Left lung (tissue), 14 donors: Measurements from ENCODE around the gene PIAS3. TPM values are rescaled to one million over a fixed set of nuclear protein-coding genes. Genes with fewer than 3 reads are reported as not detected.

Experiments
- ATAC-seq: fragments of 200-7000 bp; cut with Tn5 transposase; one replicate; pipeline ENCODE4 v1.9.1; 2020; ENCODE audit warnings: moderate library complexity
- DNase-seq, 4 donors: peaks; one replicate each; pipeline ENCODE4 v3.0.0-alpha.2; 2013 to 2020
- H3K27ac ChIP-seq, 2 donors: fragments of 200-600 bp; sonication (generic) in 1 of 2; one replicate each; pipeline versions ENCODE4 v1.5.0 to v1.8.0; 2020 to 2021
- H3K27me3 ChIP-seq, 2 donors: fragments of 200-600 bp; sonication (generic) in 1 of 2; one replicate each; pipeline versions ENCODE4 v1.5.0 to v1.8.0; 2020 to 2021
- H3K36me3 ChIP-seq, 2 donors: fragments of 200-600 bp; sonication (generic) in 1 of 2; one replicate each; pipeline versions ENCODE4 v1.5.0 to v1.8.0; 2020 to 2021
- H3K4me1 ChIP-seq, 2 donors: fragments of 200-600 bp; one replicate each; pipeline ENCODE4 v1.8.0; 2021
- H3K4me3 ChIP-seq, 2 donors: fragments of 200-600 bp; sonication (generic) in 1 of 2; one replicate each; pipeline versions ENCODE4 v1.5.0 to v1.8.0; 2020 to 2021; ENCODE audit warnings: mild to moderate bottlenecking in 1 of 2
- H3K9me3 ChIP-seq, 2 donors: fragments of 200-600 bp; sonication (generic) in 1 of 2; one replicate each; pipeline versions ENCODE4 v1.5.0 to v1.8.0; 2020 to 2021
- CTCF ChIP-seq, 2 donors: fragments of 200-600 bp; sonication (generic) in 1 of 2; IDR thresholded peaks; one replicate each; pipeline versions ENCODE4 v1.5.0 to v1.8.0; 2021; ENCODE audit warnings: antibody characterized with exemption in 2 of 2
- intact Hi-C, 2 donors: fragments of 100-400 bp; cut with DNase I; formaldehyde crosslinking; loops; one replicate each; pipeline versions ENCODE4 v1.11.2 to v1.14.2; 2022
- long read RNA-seq, 12 donors: library from polyadenylated mRNA in 2 of 12; unstranded in 2 of 12; transcript quantifications; one replicate each; pipeline ENCODE4 v2.0.0 and lab custom pipeline, GENCODE V29; 2019 to 2026
- polyA plus RNA-seq, 6 donors: library from polyadenylated mRNA; unstranded; fragments of 120-200 nt; gene quantifications; one replicate each; pipeline ENCODE4 v1.2.1, GENCODE V29; 2013; ENCODE audit not compliant: insufficient read length in 6 of 6
- total RNA-seq, 2 donors: library from RNA; stranded (reverse); fragmentation: NEBNext Ultra II Directional; extraction: Animal tissue kit (Norgen Biotek cat#: 25700); gene quantifications; one replicate each; pipeline ENCODE4 v1.2.1, GENCODE V29; 2021
- donor health status: DM: no; HTN: yes; CAD: no.
- donor health status: DM: no; HTN: no; CAD: no.

The PIAS3 gene
- 10 to 100 TPM; 35.8 to 42.6 TPM for total RNA-seq
- polyA plus RNA-seq: 10 to 100 TPM; 67.2 to 98.0 (median 74.3) TPM
- long read RNA-seq, donor 1, partial matches to known transcripts: 36 of 41 reads
- long read RNA-seq, donor 1, other reads (novel, unspliced or antisense): 0 of 41 reads
- long read RNA-seq, donor 2, partial matches to known transcripts: 26 of 34 reads
- long read RNA-seq, donor 2, other reads (novel, unspliced or antisense): 5 of 34 reads
- long read RNA-seq, donor 3, partial matches to known transcripts: 5 of 10 reads
- long read RNA-seq, donor 3, other reads (novel, unspliced or antisense): 0 of 10 reads
- long read RNA-seq, donor 4, partial matches to known transcripts: 2 of 8 reads
- long read RNA-seq, donor 4, other reads (novel, unspliced or antisense): 5 of 8 reads
- long read RNA-seq, donor 5, partial matches to known transcripts: 17 of 20 reads
- long read RNA-seq, donor 5, other reads (novel, unspliced or antisense): 0 of 20 reads
- long read RNA-seq, donor 6, partial matches to known transcripts: 8 of 13 reads
- long read RNA-seq, donor 6, other reads (novel, unspliced or antisense): 0 of 13 reads
- long read RNA-seq, donor 7, partial matches to known transcripts: 7 of 9 reads
- long read RNA-seq, donor 7, other reads (novel, unspliced or antisense): 0 of 9 reads
- long read RNA-seq, donor 8, partial matches to known transcripts: 56 of 66 reads
- long read RNA-seq, donor 8, other reads (novel, unspliced or antisense): 5 of 66 reads
- long read RNA-seq, donor 9: 0 reads
- long read RNA-seq, donor 10, partial matches to known transcripts: 1 of 7 reads
- long read RNA-seq, donor 10, other reads (novel, unspliced or antisense): 5 of 7 reads
- long read RNA-seq, donor 11, transcript PIAS3-203 (14 exons, 2,901 nt): major isoform, 6 of 66 reads
- long read RNA-seq, donor 11, partial matches to known transcripts: 58 of 66 reads
- long read RNA-seq, donor 11, other reads (novel, unspliced or antisense): 0 of 66 reads
- long read RNA-seq, donor 12, partial matches to known transcripts: 6 of 9 reads
- long read RNA-seq, donor 12, other reads (novel, unspliced or antisense): 0 of 9 reads

GRCh38 chr1:145858901-145859490 lies at the start of gene PIAS3:
Gene PIAS3 (minus strand): TSS chr1:145859081. CDS start chr1:145858990, 91 bp downstream.
- Histone ChIP-seq H3K4me3 (peak within 1 kb of the TSS; percentile 84 to 85), H3K27me3 (no peaks in the 10 kb centered on the region), H3K4me1 (peaks cover 3 to 21% of the 10 kb centered on the region in 2 donors), H3K27ac (peak within 1 kb of the TSS; percentile 87 to 88), H3K9me3 (no peaks in the 10 kb centered on the region), H3K36me3 (peaks cover 0 to 29% of the 10 kb centered on the region in 2 donors)
- intact Hi-C loops: no loop called here
- no peak for TF ChIP-seq CTCF (IDR thresholded peaks at IDR 0.05)
- DNase-seq (peak; percentile 95 to 99 (median 96)), ATAC-seq (peak; percentile 97)

DNA sequence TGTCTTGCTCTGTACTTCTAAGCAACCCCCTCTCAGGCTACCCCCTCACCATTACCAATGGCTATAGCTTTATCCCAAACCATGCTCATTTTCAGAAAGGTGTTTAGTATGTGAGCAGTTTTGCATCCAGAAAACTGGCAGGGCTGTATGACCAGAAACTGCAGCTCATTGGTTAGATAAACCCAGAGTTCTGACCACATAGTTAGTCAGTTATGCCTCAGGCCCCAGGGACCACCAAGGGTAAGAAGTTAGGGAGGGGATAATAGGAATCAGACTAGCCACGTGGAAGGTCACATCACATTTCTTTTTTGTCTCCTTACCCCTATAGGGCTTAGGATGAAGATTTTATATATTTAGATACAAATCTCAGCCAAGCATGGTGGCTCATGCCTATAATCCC lies 49.8 kb upstream of the PIAS3 start:
- intact Hi-C loops: no loop called here
- H3K4me1 ChIP-seq: peaks cover 0 to 6% of the 10 kb centered on the region in 2 donors
- no peaks in the 10 kb centered on the region for H3K9me3 ChIP-seq
- H3K4me3 ChIP-seq: no peak overlapping the region
- H3K36me3 ChIP-seq: peaks cover 0 to 33% of the 10 kb centered on the region in 2 donors
- no peak overlapping the region for H3K27ac ChIP-seq
- no peak for ATAC-seq
- no peaks in the 10 kb centered on the region for H3K27me3 ChIP-seq
- DNase-seq: no peak
- TF ChIP-seq CTCF (IDR thresholded peaks at IDR 0.05): no peak

- H3K27me3 ChIP-seq: no peaks in the 10 kb centered on the region
- H3K4me1 ChIP-seq: peaks cover 0 to 6% of the 10 kb centered on the region in 2 donors
- peaks cover 0 to 27% of the 10 kb centered on the region in 2 donors for H3K36me3 ChIP-seq
- peak overlapping the region in 1 of 2 donors; percentile 37 for H3K27ac ChIP-seq
- ATAC-seq (no peak), DNase-seq (no peak)
- no peak for TF ChIP-seq CTCF (IDR thresholded peaks at IDR 0.05)
- intact Hi-C loops: no loop called here
- H3K9me3 ChIP-seq: no peaks in the 10 kb centered on the region
- no peak overlapping the region for H3K4me3 ChIP-seq
Observed at GRCh38 chr1:145906954-145907753, 48.3 kb upstream of the PIAS3 start.

- intact Hi-C loops: no loop called here
- Histone ChIP-seq H3K9me3 (no peaks in the 10 kb centered on the region), H3K36me3 (peaks cover 0 to 10% of the 10 kb centered on the region in 2 donors), H3K27me3 (no peaks in the 10 kb centered on the region), H3K27ac (no peak overlapping the region), H3K4me3 (no peak overlapping the region), H3K4me1 (no peaks in the 10 kb centered on the region)
- DNase-seq: no peak
- no peak for ATAC-seq
- no peak for TF ChIP-seq CTCF (IDR thresholded peaks at IDR 0.05)
Observed at GRCh38 chr1:145901312-145902021, 42.6 kb upstream of the PIAS3 start.
